Aorta (tissue), 5 donors: ENCODE data around the gene DNMT3L. TPM values are rescaled to one million over a fixed set of nuclear protein-coding genes. Genes with fewer than 3 reads are reported as not detected.
A peak's percentile ranks its signal among the peaks of the same experiment; 100 is the strongest.

ENCODE experiments used
- ATAC-seq: fragments of 200-7000 bp; cut with Tn5 transposase; one replicate; pipeline ENCODE4 v1.9.1; 2022; ENCODE audit warnings: moderate library complexity; ENCODE audit not compliant: low FRiP score
- DNase-seq, 2 donors: peaks; one replicate each; pipeline ENCODE4 v3.0.0-alpha.2; 2020
- H3K27ac ChIP-seq, 2 donors: one replicate each; pipeline ENCODE4 v1.5.1; 2013; ENCODE audit warnings: low read length in 2 of 2, mild to moderate bottlenecking in 2 of 2, moderate library complexity in 2 of 2, control low read depth in 1 of 2, inconsistent platforms in 1 of 2, low read depth in 1 of 2
- H3K27me3 ChIP-seq, 2 donors: one replicate each; pipeline ENCODE4 v1.6.1; 2013; ENCODE audit warnings: control low read depth in 1 of 2, low read length in 1 of 2, mild to moderate bottlenecking in 1 of 2, moderate library complexity in 1 of 2; ENCODE audit not compliant: insufficient read depth in 2 of 2, control insufficient read depth in 1 of 2
- H3K36me3 ChIP-seq, 2 donors: one replicate each; pipeline ENCODE4 v1.6.1; 2013; ENCODE audit warnings: control low read depth in 1 of 2, low read length in 1 of 2, mild to moderate bottlenecking in 1 of 2; ENCODE audit not compliant: insufficient read depth in 2 of 2, control insufficient read depth in 1 of 2
- H3K4me1 ChIP-seq, 2 donors: one replicate each; pipeline ENCODE4 v1.6.1; 2013; ENCODE audit warnings: low read length in 2 of 2, control low read depth in 1 of 2, mild to moderate bottlenecking in 1 of 2, moderate library complexity in 1 of 2; ENCODE audit not compliant: insufficient read depth in 2 of 2, control insufficient read depth in 1 of 2
- H3K4me3 ChIP-seq, 2 donors: one replicate each; pipeline ENCODE4 v1.5.1; 2013; ENCODE audit warnings: low read length in 2 of 2, control low read depth in 1 of 2, mild to moderate bottlenecking in 1 of 2
- H3K9me3 ChIP-seq: one replicate; pipeline ENCODE4 v1.6.1; 2013; ENCODE audit warnings: mild to moderate bottlenecking, low read length; ENCODE audit not compliant: control insufficient read depth
- WGBS, 2 donors: extraction: QIAGEN DNeasy Blood & Tissue Kit; methylation state at CpG; one replicate each; pipeline ENCODE4 v1.1.7; 2013; 5-methylcytosine and 5-hydroxymethylcytosine counted together
- intact Hi-C, 2 donors: fragments of 100-400 bp; cut with DNase I; formaldehyde crosslinking; loops; one replicate each; pipeline versions ENCODE4 v1.14.2 to v1.15.0; 2022
- polyA plus RNA-seq, 2 donors: library from polyadenylated mRNA; stranded (reverse); fragments of 200-250 nt; gene quantifications; one replicate each; pipeline ENCODE4 v1.2.3, GENCODE V29; 2013
- total RNA-seq, 2 donors: library from RNA; stranded (reverse); fragmentation: NEBNext Ultra II Directional; extraction: Animal tissue kit (Norgen Biotek cat#: 25700); gene quantifications; one replicate each; pipeline ENCODE4 v1.2.1, GENCODE V29; 2021
- donor health status: healthy with polysubstance abuse.
- donor health status: Bipolar disorder and iron deficiency.
- donor health status: DM: no; HTN: no; CAD: no.
- donor health status: DM: no; HTN: no; CAD: no.
- donor health status: DM: yes; HTN: yes; CAD: no.

Gene DNMT3L
- total and polyA plus RNA-seq, 4 donors = not detected

- DNase-seq = peak in 1 of 2 donors; percentile 45
- ATAC-seq = no peak
- Histone ChIP-seq H3K27me3 (no peaks in the 10 kb centered on the region), H3K9me3 (no peaks in the 10 kb centered on the region), H3K4me1 (no peaks in the 10 kb centered on the region), H3K4me3 (no peak overlapping the region), H3K27ac (no peak overlapping the region), H3K36me3 (no peaks in the 10 kb centered on the region)
- intact Hi-C loops = no loop called here
- 62 to 63% methylated on average over 24 to 25 of the region's 25 CpGs for WGBS, 2 donors
Measured at GRCh38 chr21:44291936-44292811, 30.5 kb upstream of the DNMT3L start.

GRCh38 chr21:44291078-44291935 lies 29.6 kb upstream of the DNMT3L start:
- peak in 1 of 2 donors; percentile 42 for DNase-seq
- Histone ChIP-seq H3K27me3 (no peaks in the 10 kb centered on the region), H3K4me1 (no peaks in the 10 kb centered on the region), H3K36me3 (no peaks in the 10 kb centered on the region), H3K27ac (no peak overlapping the region), H3K9me3 (no peaks in the 10 kb centered on the region), H3K4me3 (no peak overlapping the region)
- intact Hi-C loops = no loop called here
- 85 to 88% methylated on average over 33 of the region's 33 CpGs for WGBS, 2 donors
- ATAC-seq = no peak

GRCh38 chr21:44290327-44291077 lies 28.8 kb upstream of the DNMT3L start:
- ATAC-seq (no peak), DNase-seq (peak in 1 of 2 donors; percentile 40)
- Histone ChIP-seq H3K27me3 (no peaks in the 10 kb centered on the region), H3K4me3 (no peak overlapping the region), H3K9me3 (no peaks in the 10 kb centered on the region), H3K4me1 (no peaks in the 10 kb centered on the region), H3K27ac (no peak overlapping the region), H3K36me3 (no peaks in the 10 kb centered on the region)
- WGBS, 2 donors = 82 to 83% methylated on average over 16 of the region's 16 CpGs
- intact Hi-C loops = no loop called here

GRCh38 chr21:44289381-44290010 lies 27.8 kb upstream of the DNMT3L start:
- WGBS, 2 donors = 86 to 88% methylated on average over 19 to 24 of the region's 24 CpGs
- Histone ChIP-seq H3K27me3 (no peaks in the 10 kb centered on the region), H3K27ac (no peak overlapping the region), H3K4me3 (no peak overlapping the region), H3K9me3 (no peaks in the 10 kb centered on the region), H3K4me1 (no peaks in the 10 kb centered on the region), H3K36me3 (no peaks in the 10 kb centered on the region)
- peak in 1 of 2 donors; percentile 29 for DNase-seq
- intact Hi-C loops = no loop called here
- no peak for ATAC-seq

- H3K27me3 ChIP-seq = no peaks in the 10 kb centered on the region
- intact Hi-C loops = no loop called here
Measured at GRCh38 chr21:44288251-44289110, 26.8 kb upstream of the DNMT3L start.

GRCh38 chr21:44286716-44287632 lies 25.3 kb upstream of the DNMT3L start:
- Histone ChIP-seq H3K36me3 (no peaks in the 10 kb centered on the region), H3K27ac (no peak overlapping the region), H3K27me3 (no peaks in the 10 kb centered on the region), H3K4me3 (no peak overlapping the region), H3K4me1 (no peaks in the 10 kb centered on the region), H3K9me3 (no peaks in the 10 kb centered on the region)
- peak in 1 of 2 donors; percentile 44 for DNase-seq
- intact Hi-C loops = no loop called here
- 69 to 77% methylated on average over 25 to 31 of the region's 31 CpGs for WGBS, 2 donors
- no peak for ATAC-seq

More at GRCh38 chr21:44288251-44289110, 26.8 kb upstream of the DNMT3L start:
- Histone ChIP-seq H3K9me3 (no peaks in the 10 kb centered on the region), H3K4me3 (no peak overlapping the region), H3K36me3 (no peaks in the 10 kb centered on the region), H3K4me1 (no peaks in the 10 kb centered on the region), H3K27ac (no peak overlapping the region)
- no peak for ATAC-seq
- 89 to 92% methylated on average over 23 of the region's 23 CpGs for WGBS, 2 donors
- peak in 1 of 2 donors; percentile 41 for DNase-seq

- no peaks in the 10 kb centered on the region for H3K27me3 ChIP-seq
- H3K9me3 ChIP-seq = no peaks in the 10 kb centered on the region
- no peak overlapping the region for H3K4me3 ChIP-seq
Measured at GRCh38 chr21:44286086-44286715, 24.5 kb upstream of the DNMT3L start.

More at GRCh38 chr21:44286086-44286715, 24.5 kb upstream of the DNMT3L start:
- intact Hi-C loops = no loop called here
- Histone ChIP-seq H3K4me1 (no peaks in the 10 kb centered on the region), H3K36me3 (no peaks in the 10 kb centered on the region), H3K27ac (no peak overlapping the region)
- ATAC-seq (no peak), DNase-seq (peak in 1 of 2 donors; percentile 27)
- 52 to 53% methylated on average over 15 to 21 of the region's 21 CpGs for WGBS, 2 donors
